Neutrophil (primary cell): ENCODE data around the gene ECE1.

Experiments
- H3K27ac ChIP-seq: fragments of 200-600 bp; sonication (generic); 2 replicates; pipeline ENCODE4 v1.5.1; 2016; ENCODE audit warnings: mild to moderate bottlenecking, moderate library complexity
- H3K27me3 ChIP-seq: fragments of 200-600 bp; sonication (generic); 2 replicates; pipeline ENCODE4 v1.6.0; 2016; ENCODE audit warnings: mild to moderate bottlenecking
- H3K36me3 ChIP-seq: fragments of 200-600 bp; sonication (generic); 2 replicates; pipeline ENCODE4 v1.5.1; 2017
- H3K4me1 ChIP-seq, 2 experiments: fragments of 200-600 bp in 1 of 2; sonication (generic) in 1 of 2; 1 replicate in 1 of 2; 2 replicates in 1 of 2; pipeline versions ENCODE4 v1.5.1 to v1.6.1; 2013 to 2016; ENCODE audit warnings: low read depth in 1 of 2, low read length in 1 of 2, mild to moderate bottlenecking in 1 of 2, moderate library complexity in 1 of 2; ENCODE audit not compliant: control insufficient read depth in 1 of 2, insufficient read depth in 1 of 2
- H3K4me3 ChIP-seq, 2 experiments: fragments of 200-600 bp in 1 of 2; sonication (generic) in 1 of 2; 1 replicate in 1 of 2; 2 replicates in 1 of 2; pipeline ENCODE4 v1.5.1; 2013 to 2016; ENCODE audit warnings: low read depth in 1 of 2, low read length in 1 of 2, mild to moderate bottlenecking in 1 of 2, moderate library complexity in 1 of 2
- H3K9me3 ChIP-seq: fragments of 200-600 bp; sonication (generic); 2 replicates; pipeline ENCODE4 v1.5.1; 2016
- CTCF ChIP-seq: fragments of 200-600 bp; sonication (generic); IDR thresholded peaks from 2 replicates; pipeline ENCODE4 v1.5.1; 2016; ENCODE audit warnings: antibody characterized with exemption

ECE1 gene

DNA sequence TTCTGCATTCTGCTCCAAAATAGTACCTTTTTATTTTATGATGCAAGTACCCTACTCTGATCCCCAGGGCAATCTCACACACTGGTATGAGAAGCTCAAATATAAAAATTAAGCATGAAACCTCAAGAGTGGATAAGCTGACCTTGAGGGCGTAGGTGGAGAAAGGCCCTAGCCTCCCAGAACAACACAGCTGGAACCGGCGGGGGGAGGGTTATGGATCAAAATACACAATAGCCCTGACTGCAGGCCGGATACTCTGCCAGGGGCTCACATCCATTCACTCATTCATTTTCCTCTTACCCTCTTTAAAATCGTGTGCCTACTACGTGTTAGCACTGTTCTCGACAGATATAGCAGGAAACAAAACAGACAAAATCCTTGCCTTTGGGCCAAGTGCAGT, 32.8 kb upstream of the ECE1 start:
- Histone ChIP-seq H3K4me3 (peak overlapping the region in 1 of 2 experiments; percentile 56), H3K36me3 (no peaks in the 10 kb centered on the region), H3K9me3 (no peaks in the 10 kb centered on the region), H3K27ac (peak overlapping the region; percentile 98), H3K27me3 (no peaks in the 10 kb centered on the region), H3K4me1 (peaks cover 58 to 61% of the 10 kb centered on the region in 2 experiments)
- no peak for TF ChIP-seq CTCF

- TF ChIP-seq CTCF = no peak
- H3K4me1 ChIP-seq = peaks cover 58 to 61% of the 10 kb centered on the region in 2 experiments
- peak overlapping the region; percentile 98 for H3K27ac ChIP-seq
Measured at GRCh38 chr1:21322681-21323016, 32.4 kb upstream of the ECE1 start.

DNA sequence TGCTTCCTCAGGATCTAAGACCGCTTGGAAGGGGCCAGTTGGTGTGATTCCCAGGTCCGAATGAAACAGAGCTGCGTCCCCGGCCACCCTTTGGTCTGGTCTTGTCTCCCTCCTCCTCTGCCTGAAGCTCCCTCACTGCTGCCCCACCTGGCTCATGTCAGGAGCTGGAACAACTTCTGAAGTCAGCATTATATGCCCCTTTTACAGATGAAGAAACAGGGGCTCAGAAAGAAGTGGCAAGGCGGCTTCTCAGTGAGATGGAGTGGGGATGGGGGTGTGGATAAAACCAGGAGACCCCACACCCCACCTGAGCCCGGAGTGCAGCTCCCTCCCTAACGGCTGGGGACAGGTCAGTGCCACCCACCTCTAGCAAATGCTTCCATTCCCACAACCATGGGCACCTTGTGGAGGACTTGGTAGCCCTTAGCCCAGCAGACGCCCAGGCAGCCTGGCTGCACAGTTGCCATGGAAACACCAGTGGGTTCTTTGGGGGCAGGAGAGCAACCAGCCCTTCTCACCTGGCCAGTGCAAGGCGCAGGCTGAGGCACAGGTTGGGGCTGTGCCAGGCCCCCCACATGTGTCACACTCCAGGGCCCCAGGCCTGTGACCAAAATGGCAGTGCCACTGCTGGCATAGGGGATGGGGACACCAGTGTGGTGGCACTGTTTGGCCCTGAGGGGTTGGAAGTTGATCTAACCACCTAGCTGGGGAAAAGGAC, 31.9 kb upstream of the ECE1 start:
- Histone ChIP-seq H3K4me3 (peak overlapping the region in 1 of 2 experiments; percentile 56), H3K27me3 (no peaks in the 10 kb centered on the region), H3K27ac (peak overlapping the region; percentile 98), H3K36me3 (no peaks in the 10 kb centered on the region), H3K4me1 (peaks cover 55 to 56% of the 10 kb centered on the region in 2 experiments), H3K9me3 (no peaks in the 10 kb centered on the region)
- no peak for TF ChIP-seq CTCF

More at GRCh38 chr1:21322681-21323016, 32.4 kb upstream of the ECE1 start:
- no peaks in the 10 kb centered on the region for H3K27me3 ChIP-seq
- peak overlapping the region in 1 of 2 experiments; percentile 56 for H3K4me3 ChIP-seq
- H3K9me3 ChIP-seq = no peaks in the 10 kb centered on the region
- H3K36me3 ChIP-seq = no peaks in the 10 kb centered on the region

GRCh38 chr1:21320410-21321108, 30.3 kb upstream of the ECE1 start:
- Histone ChIP-seq H3K27ac (no peak overlapping the region), H3K4me3 (no peak overlapping the region), H3K9me3 (no peaks in the 10 kb centered on the region), H3K4me1 (peaks cover 39 to 40% of the 10 kb centered on the region in 2 experiments), H3K27me3 (no peaks in the 10 kb centered on the region), H3K36me3 (no peaks in the 10 kb centered on the region)
- TF ChIP-seq CTCF = no peak

DNA sequence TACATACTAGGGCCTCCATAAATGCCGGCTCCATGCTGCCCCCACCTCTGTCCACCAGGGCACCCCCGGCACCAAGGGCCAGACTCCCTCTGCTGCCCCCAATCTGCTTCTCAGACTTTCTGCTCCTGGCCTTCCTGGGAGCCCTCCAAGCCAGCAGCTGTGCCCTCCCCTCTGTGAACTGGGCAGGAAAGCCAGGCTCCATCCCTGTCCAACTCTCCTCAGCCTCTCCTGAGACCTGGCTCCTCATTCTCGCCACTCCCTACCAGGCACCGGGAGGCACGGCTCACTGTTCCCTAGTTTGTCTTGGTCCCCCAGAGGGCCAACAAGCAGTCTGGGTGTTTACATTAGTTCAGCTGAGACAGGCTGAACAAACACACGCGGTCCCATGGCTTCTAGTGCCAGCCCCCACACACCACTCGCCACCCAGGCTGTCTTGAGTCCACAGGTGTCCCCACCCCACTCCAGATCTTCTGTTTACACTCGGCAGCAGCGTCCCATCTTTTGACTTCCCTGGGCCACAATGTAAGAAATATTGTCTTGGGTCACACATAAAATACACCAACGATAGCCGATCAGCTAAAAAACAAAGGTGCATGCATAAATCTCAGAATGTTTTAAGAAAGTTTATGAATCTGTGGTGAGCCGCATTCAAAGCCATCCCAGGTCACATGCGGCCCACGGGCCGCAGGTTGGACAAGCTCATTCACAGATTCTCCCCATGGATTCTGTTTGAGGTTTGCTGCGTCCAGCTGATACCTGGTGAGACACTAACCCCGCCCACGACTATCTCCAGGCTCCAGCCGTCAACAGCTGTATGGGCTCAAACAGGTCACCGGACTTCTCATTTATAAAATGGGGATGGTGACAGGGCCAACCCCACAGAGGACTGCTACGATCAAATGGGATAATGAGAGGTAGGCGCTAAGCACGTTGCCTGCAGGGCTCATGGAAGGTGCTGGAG, 29.5 kb upstream of the ECE1 start:
- no peaks in the 10 kb centered on the region for H3K27me3 ChIP-seq
- no peaks in the 10 kb centered on the region for H3K9me3 ChIP-seq
- no peak overlapping the region for H3K27ac ChIP-seq
- TF ChIP-seq CTCF = no peak
- peaks cover 31 to 36% of the 10 kb centered on the region in 2 experiments for H3K4me1 ChIP-seq
- H3K4me3 ChIP-seq = no peak overlapping the region
- no peaks in the 10 kb centered on the region for H3K36me3 ChIP-seq
